ENCODE measurements around the gene DENND1A.

GRCh38 chr9:123923377-123923776 is 6.5 kb downstream of the DENND1A start:
- TF ChIP-seq, protein P1, sequence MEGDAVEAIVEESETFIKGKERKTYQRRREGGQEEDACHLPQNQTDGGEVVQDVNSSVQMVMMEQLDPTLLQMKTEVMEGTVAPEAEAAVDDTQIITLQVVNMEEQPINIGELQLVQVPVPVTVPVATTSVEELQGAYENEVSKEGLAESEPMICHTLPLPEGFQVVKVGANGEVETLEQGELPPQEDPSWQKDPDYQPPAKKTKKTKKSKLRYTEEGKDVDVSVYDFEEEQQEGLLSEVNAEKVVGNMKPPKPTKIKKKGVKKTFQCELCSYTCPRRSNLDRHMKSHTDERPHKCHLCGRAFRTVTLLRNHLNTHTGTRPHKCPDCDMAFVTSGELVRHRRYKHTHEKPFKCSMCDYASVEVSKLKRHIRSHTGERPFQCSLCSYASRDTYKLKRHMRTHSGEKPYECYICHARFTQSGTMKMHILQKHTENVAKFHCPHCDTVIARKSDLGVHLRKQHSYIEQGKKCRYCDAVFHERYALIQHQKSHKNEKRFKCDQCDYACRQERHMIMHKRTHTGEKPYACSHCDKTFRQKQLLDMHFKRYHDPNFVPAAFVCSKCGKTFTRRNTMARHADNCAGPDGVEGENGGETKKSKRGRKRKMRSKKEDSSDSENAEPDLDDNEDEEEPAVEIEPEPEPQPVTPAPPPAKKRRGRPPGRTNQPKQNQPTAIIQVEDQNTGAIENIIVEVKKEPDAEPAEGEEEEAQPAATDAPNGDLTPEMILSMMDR (IDR thresholded peaks at IDR 0.05) = no peak
- TF ChIP-seq POLR2A (IDR thresholded peaks at IDR 0.05; ENCODE audit: low read depth) = no peak
